ENCODE data around the gene MAP3K13.
"Not testable (repeated sequence)": the region's sequence is repeated elsewhere in the genome, so short reads cannot be mapped to it uniquely, and the experiment has no call there.

MAP3K13 gene

GRCh38 chr3:185400866-185401265, 37.9 kb downstream of the MAP3K13 start:
- no peak for DNase-seq

- DNase-seq: no peak
These were observed 38.5 kb downstream of the MAP3K13 start for GRCh38 chr3:185401319-185401955.

GRCh38 chr3:185402561-185402960, 39.6 kb downstream of the MAP3K13 start:
- DNase-seq: no peak

- no peak for DNase-seq
These were observed 40.1 kb downstream of the MAP3K13 start for GRCh38 chr3:185403002-185403401.

GRCh38 chr3:185405243-185405642, 42.3 kb downstream of the MAP3K13 start:
- DNase-seq: no peak

- no peak for DNase-seq
These were observed 42.7 kb downstream of the MAP3K13 start for GRCh38 chr3:185405664-185406063.

GRCh38 chr3:185406121-185406620, 43.2 kb downstream of the MAP3K13 start:
- no peak for DNase-seq

- DNase-seq: no peak
These were observed 47.0 kb downstream of the MAP3K13 start for GRCh38 chr3:185409957-185410356.

GRCh38 chr3:185411133-185411532, 48.2 kb downstream of the MAP3K13 start:
- no peak for DNase-seq

- no peak for DNase-seq
These were observed 53.6 kb downstream of the MAP3K13 start for GRCh38 chr3:185416513-185416912.

- not testable (repeated sequence) for DNase-seq
These were observed 55.6 kb downstream of the MAP3K13 start for GRCh38 chr3:185418561-185418977.

GRCh38 chr3:185420762-185421161, 57.8 kb downstream of the MAP3K13 start:
- DNase-seq: no peak

- DNase-seq: no peak
These were observed 58.8 kb downstream of the MAP3K13 start for GRCh38 chr3:185421577-185422232.

- no peak for DNase-seq
These were observed 59.7 kb downstream of the MAP3K13 start for GRCh38 chr3:185422677-185423076.

GRCh38 chr3:185423178-185423577, 60.2 kb downstream of the MAP3K13 start:
- no peak for DNase-seq

- no peak for DNase-seq
These were observed 61.5 kb downstream of the MAP3K13 start for GRCh38 chr3:185424435-185424834.

- DNase-seq: no peak
These were observed 67.4 kb downstream of the MAP3K13 start for GRCh38 chr3:185430375-185430774.

GRCh38 chr3:185439745-185440466, 77.0 kb downstream of the MAP3K13 start:
- DNase-seq: no peak

- no peak for DNase-seq
These were observed 79.1 kb downstream of the MAP3K13 start for GRCh38 chr3:185442031-185442430.

- no peak for DNase-seq
These were observed 81.4 kb downstream of the MAP3K13 start for GRCh38 chr3:185444329-185444728.

GRCh38 chr3:185448107-185448506, 85.2 kb downstream of the MAP3K13 start:
- DNase-seq: no peak

- DNase-seq: not testable (repeated sequence)
These were observed 88.5 kb downstream of the MAP3K13 start for GRCh38 chr3:185451432-185451831.

- no peak for DNase-seq
These were observed 94.4 kb downstream of the MAP3K13 start for GRCh38 chr3:185457376-185457775.

- no peak for DNase-seq
These were observed 97.4 kb downstream of the MAP3K13 start for GRCh38 chr3:185460309-185460708.
